HG02870 (cell line): ENCODE measurements around the gene SGK1.
A peak's percentile ranks its signal among the peaks of the same experiment; 100 is the strongest.
"Not testable (repeated sequence)": the region's sequence is repeated elsewhere in the genome, so short reads cannot be mapped to it uniquely, and the experiment has no call there.

Experiments used
- ATAC-seq: cut with Tn5 transposase; IDR thresholded peaks from one replicate; pipeline ENCODE4 v1.9.1; 2021; ENCODE audit warnings: mild to moderate bottlenecking, moderate library complexity; ENCODE audit not compliant: unreplicated experiment

The SGK1 gene

GRCh38 chr6:134193536-134194498, 124.1 kb downstream of the SGK1 start:
- ATAC-seq, result no peak

DNA sequence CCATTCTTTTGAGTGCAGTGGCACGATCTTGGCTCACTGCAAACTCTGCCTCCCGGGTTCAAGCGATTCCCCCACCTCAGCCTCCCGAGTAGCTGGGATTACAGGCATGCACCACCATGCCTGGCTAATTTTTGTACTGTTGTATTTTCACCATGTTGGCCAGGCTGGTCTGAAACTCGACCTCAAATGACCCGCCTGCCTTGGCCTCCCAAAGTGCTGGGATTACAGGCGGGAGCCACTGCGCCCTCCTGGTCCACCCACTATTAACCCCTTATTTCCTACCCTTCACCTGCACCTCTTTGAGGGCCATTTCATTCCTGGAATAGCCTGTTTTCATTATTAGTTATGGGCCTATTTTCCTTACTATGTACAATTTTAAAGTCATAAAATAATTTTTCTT, 125.3 kb downstream of the SGK1 start:
- not testable (repeated sequence) for ATAC-seq

DNA sequence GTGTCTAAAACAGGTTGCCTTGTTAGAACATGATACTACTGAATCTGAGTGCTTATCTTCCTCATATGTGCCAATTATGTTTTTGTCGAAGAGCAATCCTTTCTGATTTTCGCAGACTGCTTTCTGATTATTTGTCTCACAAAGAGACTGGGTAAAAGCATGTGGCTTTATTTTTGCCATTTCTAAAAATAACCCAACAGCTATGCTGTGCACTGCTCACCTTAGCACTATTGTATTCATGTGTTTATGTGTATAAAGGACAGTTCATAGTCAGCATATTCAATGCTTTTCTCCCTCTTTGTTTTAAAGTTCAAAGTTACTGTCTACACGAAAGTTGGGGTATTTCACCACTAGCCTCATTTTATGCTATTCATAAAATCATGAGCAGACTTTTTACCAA, 127.0 kb downstream of the SGK1 start:
- no peak for ATAC-seq

GRCh38 chr6:134187751-134188150, 130.2 kb downstream of the SGK1 start:
- ATAC-seq, result no peak

DNA sequence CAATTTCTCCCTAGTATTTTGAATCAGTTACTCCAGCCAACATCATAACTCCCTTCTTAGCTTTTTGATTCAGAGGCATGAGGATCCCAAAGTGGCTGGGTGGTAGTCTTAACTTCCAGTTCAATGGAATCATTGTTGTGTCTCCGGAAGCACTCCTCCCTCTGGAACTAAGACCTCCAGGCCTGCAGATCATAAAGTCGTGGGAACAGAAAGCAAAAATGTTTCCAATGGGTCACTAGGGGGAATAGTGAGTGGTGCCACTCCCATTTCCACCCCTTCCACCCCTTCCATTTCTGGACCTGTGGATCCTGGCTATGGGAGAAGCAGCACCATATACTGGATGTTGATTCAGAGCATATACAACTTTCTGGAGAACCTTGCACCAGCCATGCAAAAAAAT, 130.8 kb downstream of the SGK1 start:
- no peak for ATAC-seq

GRCh38 chr6:134186355-134186754, 131.6 kb downstream of the SGK1 start:
- ATAC-seq, result no peak

DNA sequence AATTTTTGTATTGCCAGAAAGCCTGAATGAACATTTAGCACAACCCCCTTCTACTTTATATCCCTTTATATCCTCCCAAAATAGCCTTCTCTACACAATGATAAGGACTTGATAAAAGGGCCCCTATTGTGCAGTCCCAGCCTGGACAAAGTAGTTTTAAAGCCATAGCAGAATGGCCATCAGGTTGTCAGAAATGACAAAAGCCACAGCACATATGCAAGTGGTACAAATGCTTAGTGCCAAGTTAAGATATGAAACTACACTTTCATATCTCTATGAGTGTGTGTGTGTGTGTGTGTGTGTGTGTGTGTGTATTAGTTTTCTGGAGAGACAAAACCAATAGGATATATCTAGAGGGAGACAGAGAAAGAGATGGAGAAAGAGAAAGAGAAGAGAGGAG, 132.6 kb downstream of the SGK1 start:
- no peak for ATAC-seq

DNA sequence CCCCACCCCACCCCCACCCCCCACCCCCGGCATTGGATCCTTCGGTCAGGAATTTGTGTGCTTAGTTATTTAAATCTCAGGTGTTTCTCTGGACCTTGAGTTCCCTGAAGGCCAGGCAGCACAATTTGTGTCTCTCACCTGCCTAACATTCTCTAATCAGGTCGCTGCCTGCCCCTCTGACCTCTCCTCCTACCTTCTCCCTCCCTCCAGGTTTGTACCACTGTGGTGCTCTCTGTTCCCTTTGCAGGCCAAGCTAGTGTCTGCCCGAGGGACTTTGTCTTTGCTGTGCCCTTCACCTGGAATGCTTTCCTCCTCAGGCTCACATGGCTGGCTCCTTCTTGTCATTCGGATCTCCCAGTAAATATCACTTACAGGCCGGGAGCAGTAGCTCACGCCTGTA, 134.1 kb downstream of the SGK1 start:
- no peak for ATAC-seq

- ATAC-seq, result no peak
These were observed 135.4 kb downstream of the SGK1 start for GRCh38 chr6:134182528-134182927.

- not testable (repeated sequence) for ATAC-seq
These were observed 136.2 kb downstream of the SGK1 start for GRCh38 chr6:134181726-134182125.

- ATAC-seq, result not testable (repeated sequence)
These were observed 136.7 kb downstream of the SGK1 start for GRCh38 chr6:134181251-134181650.

- ATAC-seq, result not testable (repeated sequence)
These were observed 137.4 kb downstream of the SGK1 start for GRCh38 chr6:134180540-134180939.

- peak; percentile 26 for ATAC-seq
These were observed 139.5 kb downstream of the SGK1 start for GRCh38 chr6:134178161-134179044.

DNA sequence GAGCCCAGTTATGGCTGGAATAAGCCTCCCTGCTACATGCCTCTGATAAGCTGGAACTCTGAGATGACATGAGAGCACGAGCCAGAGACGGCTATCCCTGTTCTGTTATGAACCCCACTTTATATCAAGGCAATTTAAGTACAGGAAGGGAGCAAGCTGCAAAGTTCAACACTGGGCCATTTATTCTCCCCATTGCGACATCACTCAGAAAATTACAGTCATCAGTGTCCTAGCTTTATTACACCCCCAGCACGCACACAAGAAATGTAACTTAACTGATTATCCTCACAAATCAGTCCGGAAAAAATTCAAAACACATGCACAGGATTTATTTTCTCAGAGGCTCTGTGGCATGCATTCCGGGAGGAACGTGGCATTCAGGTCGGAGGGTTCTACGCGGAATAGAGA, 140.2 kb downstream of the SGK1 start:
- ATAC-seq, result no peak

- ATAC-seq, result no peak
These were observed 140.7 kb downstream of the SGK1 start for GRCh38 chr6:134177236-134177635.

- ATAC-seq, result no peak
These were observed 141.5 kb downstream of the SGK1 start for GRCh38 chr6:134176264-134176975.

DNA sequence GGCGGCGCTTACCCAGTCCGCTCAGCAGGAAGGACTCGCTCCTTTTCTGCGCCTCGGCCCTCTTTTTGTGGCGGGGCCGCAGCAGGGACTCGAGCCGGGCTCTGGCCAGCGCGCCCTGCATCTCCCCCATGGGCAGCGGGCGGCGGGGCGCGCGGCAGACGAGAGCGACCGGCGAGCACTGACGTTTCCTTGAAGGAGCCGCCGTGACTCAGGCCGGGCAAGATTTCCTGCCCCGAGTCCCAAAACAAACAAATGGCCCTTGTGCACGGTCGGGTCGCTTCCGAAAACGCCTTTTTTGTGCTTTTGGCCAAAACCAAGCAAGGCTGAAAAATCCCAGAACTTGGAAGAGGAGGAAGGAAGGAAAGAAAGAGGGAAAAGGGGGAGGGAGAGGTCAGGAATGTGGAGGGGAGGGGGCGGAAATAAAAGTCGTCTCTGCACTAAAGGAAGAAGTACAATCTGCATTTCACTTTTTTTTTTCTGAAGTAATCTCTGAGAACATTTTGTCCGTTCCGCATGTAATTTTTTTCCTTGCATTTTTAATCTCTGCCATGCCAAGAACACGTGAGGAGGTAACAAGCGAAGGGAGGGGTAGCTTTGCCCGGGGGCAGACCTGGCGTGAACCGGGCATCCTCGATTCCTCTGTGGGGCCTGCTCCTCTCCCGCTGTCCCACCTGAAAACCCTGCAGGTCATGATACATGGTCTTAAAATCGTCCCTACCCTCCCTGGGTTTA, 142.2 kb downstream of the SGK1 start:
- ATAC-seq, result peak; percentile 11

DNA sequence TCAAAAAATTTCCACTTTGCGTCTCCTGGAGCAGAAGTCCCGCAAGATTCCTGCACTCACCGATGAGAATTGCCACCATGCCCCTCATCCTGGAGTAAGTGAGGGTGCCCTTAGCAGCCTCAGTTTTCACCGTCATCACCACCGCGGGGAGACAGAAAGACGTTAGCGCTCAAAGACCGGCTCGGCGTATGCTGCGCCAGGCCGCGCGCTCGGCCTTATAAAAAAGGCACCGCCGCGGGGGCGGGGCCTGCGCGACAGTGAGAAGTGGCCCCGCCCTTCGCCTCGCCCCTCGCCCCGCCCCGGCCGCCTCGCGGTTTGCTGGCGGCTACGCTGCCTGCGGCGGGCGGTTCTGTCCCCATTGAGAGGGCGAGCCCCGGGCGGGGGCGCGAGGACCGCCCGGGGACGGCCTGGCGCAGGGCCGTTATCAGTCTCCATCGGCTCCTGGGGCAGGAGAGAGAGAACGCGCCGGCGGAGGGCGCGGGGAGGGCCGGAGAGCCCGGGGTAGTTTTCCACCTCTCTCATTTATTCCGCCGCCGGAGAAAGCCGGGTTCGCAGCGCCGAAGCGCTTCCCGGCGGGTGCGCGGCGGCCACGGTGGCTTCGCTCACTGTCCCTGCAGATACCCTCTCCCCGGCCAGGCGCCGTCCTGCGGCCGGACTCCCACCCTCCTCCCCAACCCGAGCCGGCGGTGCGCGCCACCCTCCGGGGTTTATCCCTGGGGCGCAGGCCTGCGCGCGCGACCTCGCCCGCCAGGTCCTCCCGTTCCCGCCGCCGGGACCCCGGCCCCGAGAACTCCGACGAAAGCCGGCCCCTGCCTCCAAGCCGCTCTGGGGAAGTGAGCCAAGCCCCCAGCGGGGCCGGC, 143.0 kb downstream of the SGK1 start:
- peak; percentile 77 for ATAC-seq

DNA sequence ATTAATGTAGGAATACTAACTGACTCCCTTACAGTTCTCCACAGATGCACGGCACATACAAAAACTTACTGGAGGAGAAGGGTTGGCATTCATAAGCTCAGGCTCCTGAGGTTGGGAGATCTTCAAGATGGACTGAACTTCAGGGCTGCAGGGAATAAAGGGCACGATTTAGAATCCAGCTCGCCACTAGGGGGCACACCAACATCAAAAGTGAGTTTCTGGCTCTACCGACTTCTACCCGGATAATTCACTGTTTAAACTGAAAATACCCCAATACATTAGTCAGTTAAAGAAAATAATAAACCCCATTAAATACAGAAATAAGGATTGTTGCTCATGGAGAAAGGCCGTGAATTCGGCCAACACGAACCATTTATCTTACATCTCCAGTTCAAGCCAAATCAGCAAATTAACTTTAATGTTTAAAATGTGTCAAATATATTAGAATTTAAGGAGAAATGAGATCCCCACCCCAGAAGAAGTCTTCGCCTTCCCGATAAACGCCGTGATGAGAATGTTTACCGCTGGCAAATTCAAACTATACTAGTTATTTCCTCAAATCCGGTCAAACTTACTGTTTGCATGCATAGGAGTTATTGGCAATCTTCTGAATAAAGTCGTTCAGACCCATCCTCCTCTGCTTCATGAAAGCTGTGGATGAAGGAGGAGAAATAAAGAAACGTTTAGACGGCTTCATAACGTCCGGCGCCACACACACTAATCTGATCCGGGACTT, 143.8 kb downstream of the SGK1 start:
- ATAC-seq, result no peak
